Measurements from ENCODE around the gene MT1M.

Gene MT1M

GRCh38 chr16:56608876-56609462, 23.5 kb upstream of the MT1M start (continued):
- TF ChIP-seq, protein P1, sequence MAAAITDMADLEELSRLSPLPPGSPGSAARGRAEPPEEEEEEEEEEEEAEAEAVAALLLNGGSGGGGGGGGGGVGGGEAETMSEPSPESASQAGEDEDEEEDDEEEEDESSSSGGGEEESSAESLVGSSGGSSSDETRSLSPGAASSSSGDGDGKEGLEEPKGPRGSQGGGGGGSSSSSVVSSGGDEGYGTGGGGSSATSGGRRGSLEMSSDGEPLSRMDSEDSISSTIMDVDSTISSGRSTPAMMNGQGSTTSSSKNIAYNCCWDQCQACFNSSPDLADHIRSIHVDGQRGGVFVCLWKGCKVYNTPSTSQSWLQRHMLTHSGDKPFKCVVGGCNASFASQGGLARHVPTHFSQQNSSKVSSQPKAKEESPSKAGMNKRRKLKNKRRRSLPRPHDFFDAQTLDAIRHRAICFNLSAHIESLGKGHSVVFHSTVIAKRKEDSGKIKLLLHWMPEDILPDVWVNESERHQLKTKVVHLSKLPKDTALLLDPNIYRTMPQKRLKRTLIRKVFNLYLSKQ (tag by site-specific recombination; IDR thresholded peaks at IDR 0.05; ENCODE audit: borderline replicate concordance), result no peak
- TF ChIP-seq ZNF266 (tag by site-specific recombination; IDR thresholded peaks at IDR 0.05; ENCODE audit: low read depth) (no peak), ZNF707 (tag by site-specific recombination; IDR thresholded peaks at IDR 0.05) (no peak), ZNF157 (tag by site-specific recombination; IDR thresholded peaks at IDR 0.05) (no peak), ZNF624 (tag by site-specific recombination; IDR thresholded peaks at IDR 0.05) (no peak), GLIS1 (tag by site-specific recombination; IDR thresholded peaks at IDR 0.05) (peak; percentile 27; the same call in 1 of the 2 replicates), YY1 (tag by site-specific recombination; IDR thresholded peaks at IDR 0.05) (no peak), ZNF548 (tag by site-specific recombination; IDR thresholded peaks at IDR 0.05) (no peak), ZNF621 (tag by site-specific recombination; IDR thresholded peaks at IDR 0.05) (no peak), ZNF837 (tag by site-specific recombination; IDR thresholded peaks at IDR 0.05) (no peak), GFI1B (tag by site-specific recombination; IDR thresholded peaks at IDR 0.05) (no peak), SP2 (tag by site-specific recombination; IDR thresholded peaks at IDR 0.05) (no peak), KLF9 (tag by site-specific recombination; IDR thresholded peaks at IDR 0.05; ENCODE audit: low read depth) (no peak), ZBTB1 (tag by site-specific recombination; IDR thresholded peaks at IDR 0.05) (no peak), OVOL3 (tag by site-specific recombination; IDR thresholded peaks at IDR 0.05) (no peak), PRDM2 (tag by site-specific recombination; IDR thresholded peaks at IDR 0.05; ENCODE audit: borderline replicate concordance) (no peak), ELK4 (IDR thresholded peaks at IDR 0.05; ENCODE audit: borderline replicate concordance, low read depth, low read length) (no peak), KLF16 (tag by site-specific recombination; IDR thresholded peaks at IDR 0.05) (no peak), BCL11B (tag by site-specific recombination; IDR thresholded peaks at IDR 0.05; ENCODE audit: low read depth) (no peak), ZNF366 (tag by site-specific recombination; conservative IDR thresholded peaks at IDR 0.05) (no peak; the same call in 1 of the 2 replicates), ZNF391 (tag by site-specific recombination; IDR thresholded peaks at IDR 0.05; ENCODE audit: borderline replicate concordance, low read depth) (no peak), HOXA7 (CRISPR knock-in tag; IDR thresholded peaks at IDR 0.05; ENCODE audit: borderline replicate concordance) (no peak), SETDB1 (IDR thresholded peaks at IDR 0.05; ENCODE audit: insufficient read length, low read length) (no peak), ZNF660 (tag by site-specific recombination; IDR thresholded peaks at IDR 0.05) (no peak), ZNF121 (tag by site-specific recombination; IDR thresholded peaks at IDR 0.05) (no peak), GLI2 (tag by site-specific recombination; IDR thresholded peaks at IDR 0.05; ENCODE audit: borderline replicate concordance, low read depth) (no peak)
- TF ChIP-seq, protein P2, sequence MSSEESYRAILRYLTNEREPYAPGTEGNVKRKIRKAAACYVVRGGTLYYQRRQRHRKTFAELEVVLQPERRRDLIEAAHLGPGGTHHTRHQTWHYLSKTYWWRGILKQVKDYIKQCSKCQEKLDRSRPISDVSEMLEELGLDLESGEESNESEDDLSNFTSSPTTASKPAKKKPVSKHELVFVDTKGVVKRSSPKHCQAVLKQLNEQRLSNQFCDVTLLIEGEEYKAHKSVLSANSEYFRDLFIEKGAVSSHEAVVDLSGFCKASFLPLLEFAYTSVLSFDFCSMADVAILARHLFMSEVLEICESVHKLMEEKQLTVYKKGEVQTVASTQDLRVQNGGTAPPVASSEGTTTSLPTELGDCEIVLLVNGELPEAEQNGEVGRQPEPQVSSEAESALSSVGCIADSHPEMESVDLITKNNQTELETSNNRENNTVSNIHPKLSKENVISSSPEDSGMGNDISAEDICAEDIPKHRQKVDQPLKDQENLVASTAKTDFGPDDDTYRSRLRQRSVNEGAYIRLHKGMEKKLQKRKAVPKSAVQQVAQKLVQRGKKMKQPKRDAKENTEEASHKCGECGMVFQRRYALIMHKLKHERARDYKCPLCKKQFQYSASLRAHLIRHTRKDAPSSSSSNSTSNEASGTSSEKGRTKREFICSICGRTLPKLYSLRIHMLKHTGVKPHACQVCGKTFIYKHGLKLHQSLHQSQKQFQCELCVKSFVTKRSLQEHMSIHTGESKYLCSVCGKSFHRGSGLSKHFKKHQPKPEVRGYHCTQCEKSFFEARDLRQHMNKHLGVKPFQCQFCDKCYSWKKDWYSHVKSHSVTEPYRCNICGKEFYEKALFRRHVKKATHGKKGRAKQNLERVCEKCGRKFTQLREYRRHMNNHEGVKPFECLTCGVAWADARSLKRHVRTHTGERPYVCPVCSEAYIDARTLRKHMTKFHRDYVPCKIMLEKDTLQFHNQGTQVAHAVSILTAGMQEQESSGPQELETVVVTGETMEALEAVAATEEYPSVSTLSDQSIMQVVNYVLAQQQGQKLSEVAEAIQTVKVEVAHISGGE (tag by site-specific recombination; conservative IDR thresholded peaks at IDR 0.05; ENCODE audit: low read depth), result peak; percentile 34; the same call in 1 of the 2 replicates
- TF ChIP-seq, protein P3, sequence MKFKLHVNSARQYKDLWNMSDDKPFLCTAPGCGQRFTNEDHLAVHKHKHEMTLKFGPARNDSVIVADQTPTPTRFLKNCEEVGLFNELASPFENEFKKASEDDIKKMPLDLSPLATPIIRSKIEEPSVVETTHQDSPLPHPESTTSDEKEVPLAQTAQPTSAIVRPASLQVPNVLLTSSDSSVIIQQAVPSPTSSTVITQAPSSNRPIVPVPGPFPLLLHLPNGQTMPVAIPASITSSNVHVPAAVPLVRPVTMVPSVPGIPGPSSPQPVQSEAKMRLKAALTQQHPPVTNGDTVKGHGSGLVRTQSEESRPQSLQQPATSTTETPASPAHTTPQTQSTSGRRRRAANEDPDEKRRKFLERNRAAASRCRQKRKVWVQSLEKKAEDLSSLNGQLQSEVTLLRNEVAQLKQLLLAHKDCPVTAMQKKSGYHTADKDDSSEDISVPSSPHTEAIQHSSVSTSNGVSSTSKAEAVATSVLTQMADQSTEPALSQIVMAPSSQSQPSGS (tag by site-specific recombination; IDR thresholded peaks at IDR 0.05; ENCODE audit: low read depth), result no peak
